Anterior cingulate cortex (tissue), 58 donors: ENCODE data around the gene SPATA6.
A peak's percentile ranks its signal among the peaks of the same experiment; 100 is the strongest.
"Not testable (repeated sequence)": the region's sequence is repeated elsewhere in the genome, so short reads cannot be mapped to it uniquely, and the experiment has no call there.

Experiments
- DNase-seq, 58 donors: peaks; one replicate each; lab custom pipeline; 2025; lab: John Stamatoyannopoulos, UW

The SPATA6 gene

DNA sequence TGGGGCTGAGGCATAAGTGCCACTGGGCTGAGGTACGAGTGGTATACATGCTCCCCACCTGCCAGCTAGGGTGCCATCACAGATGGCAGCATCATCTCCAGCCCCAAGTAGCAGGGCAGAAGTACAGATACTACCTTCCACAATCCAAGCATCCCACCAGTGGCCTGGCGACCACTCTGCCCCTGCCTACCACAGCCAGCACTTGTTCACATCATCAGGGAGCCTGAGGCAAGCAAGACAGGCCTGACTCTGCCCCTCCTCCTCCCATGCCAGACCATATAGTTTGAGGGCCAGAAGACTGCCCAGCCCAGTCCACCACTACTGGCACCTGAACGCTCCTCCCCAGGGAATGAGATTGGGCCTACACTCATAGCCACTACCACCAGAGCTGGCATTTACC lies 84.6 kb downstream of the SPATA6 start:
- DNase-seq = no peak

DNA sequence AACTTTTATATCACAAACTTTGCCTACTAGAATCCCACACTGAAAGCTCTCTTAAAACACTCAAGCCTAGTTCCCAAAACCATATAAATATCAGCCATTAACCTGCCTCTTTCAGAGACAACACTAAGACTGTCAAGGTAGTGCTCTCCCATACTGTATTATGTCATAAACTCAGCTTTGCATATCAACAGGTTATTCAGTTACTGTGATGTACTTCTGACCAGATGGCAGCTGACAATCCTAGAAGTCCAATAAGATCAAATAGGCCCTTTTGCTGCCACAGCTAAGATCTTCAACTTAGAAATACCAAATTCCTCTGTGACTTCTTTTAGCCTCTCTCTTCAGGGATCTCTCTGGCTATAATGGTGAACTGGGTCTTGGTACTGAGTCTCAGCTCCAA lies 97.2 kb downstream of the SPATA6 start:
- no peak for DNase-seq

DNA sequence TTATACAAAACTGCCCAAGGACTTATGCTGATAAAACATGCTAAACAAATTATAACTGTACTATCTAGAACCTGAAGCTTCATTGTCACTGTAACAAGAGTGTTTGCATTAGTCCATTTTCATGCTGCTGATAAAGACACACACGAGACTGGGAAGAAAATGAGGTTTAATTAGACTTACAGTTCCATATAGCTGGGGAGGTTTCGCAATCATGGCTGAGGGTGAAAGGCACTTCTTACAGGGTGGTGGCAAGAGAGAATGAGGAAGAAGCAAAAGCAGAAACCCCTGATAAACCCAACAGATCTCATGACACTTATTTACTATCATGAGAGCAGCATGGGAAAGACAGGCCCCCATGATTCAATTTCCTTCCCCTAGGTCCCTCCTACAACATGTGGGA lies 100.4 kb downstream of the SPATA6 start:
- DNase-seq = no peak

DNA sequence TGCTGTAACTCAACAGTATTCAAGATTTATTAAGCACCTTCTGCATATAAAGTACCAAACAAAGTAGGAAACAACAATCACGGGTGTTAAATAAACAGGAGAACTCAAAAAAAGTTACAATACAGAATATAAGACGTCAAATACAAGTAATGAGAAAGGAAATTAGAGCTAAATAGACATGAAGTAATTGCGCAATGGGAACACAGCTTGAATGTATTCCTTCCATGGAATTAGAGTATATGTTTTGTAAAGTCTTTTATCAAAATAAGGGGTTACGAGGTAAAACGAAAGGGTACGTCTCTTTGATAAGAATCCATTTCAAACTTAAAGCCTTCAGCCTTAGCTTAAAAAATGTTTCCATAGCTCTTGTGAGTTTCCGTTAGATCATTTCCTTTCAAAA lies 109.1 kb downstream of the SPATA6 start:
- DNase-seq = no peak

DNA sequence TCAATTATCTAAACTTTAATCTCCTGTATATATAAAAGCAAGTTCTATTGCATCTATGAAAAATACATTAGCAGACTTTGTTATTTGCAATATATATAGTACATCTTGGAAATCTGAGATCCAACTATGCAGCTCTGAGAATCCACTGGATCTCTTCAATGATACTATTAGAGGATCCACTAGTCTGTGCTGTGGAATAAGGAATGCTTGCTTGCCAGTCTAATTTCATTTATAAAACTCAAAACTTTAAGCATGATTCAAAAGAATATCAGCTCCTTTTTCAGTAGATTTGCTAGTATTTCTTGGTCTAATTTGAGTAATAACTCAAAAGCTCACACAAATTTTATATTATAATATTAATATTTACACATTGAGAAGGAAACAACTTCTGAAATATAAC lies 115.1 kb downstream of the SPATA6 start:
- peak in 1 of 58 donors; percentile 2 for DNase-seq

DNA sequence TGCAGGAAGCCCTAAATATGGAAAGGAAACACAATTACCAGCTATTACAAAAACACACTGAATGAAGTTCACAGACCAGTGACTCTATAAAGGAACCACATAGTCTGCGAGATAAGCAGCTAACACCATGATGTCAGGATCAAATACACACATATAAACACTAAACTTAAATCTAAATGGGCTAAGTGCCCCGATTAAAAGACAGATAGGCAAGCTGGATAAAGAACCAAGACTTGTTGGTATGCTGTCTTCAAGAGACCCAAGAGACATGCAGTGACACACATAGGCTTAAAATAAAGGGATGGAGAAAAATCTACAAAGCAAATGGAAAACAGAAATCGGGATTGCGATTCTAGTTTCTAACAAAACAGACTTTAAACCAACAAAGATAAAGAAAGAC lies 127.6 kb downstream of the SPATA6 start:
- no peak for DNase-seq

DNA sequence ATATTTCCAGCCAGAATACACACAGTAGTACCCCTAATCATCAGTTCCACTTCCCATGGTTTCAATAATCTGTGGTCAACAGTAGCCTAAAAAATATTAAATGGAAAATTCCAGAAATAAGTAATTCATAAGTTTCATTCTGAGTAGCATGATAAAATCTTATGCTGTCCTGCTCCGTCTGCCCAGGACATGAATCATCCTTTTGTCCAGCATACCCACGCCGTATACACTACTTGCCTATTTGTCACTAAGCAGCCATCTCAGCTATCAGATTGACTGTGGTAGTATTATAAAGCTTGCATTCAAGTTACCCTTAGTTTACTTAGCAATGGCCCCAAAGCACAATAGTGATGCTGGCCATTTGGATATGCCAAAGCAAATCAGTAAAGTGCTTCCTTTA lies 130.8 kb downstream of the SPATA6 start:
- no peak for DNase-seq

DNA sequence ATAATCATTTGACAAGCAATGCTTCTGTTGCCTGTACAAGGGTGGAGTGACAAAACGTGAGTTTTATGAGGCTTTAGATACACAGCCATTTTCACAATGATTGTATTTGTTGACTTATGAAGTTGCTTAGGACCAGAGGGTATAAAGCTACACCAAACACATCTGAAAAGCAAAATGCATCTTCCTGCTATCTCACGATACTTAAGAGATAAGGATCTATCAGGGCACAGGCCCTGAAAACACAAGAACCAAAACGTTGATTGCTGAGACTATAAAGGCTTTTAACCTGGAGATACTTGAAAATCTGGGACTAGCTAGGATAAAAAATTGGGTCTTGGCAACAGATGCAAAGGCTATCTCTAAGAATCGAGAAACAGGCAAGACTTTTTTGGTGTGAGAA lies 133.7 kb downstream of the SPATA6 start:
- no peak for DNase-seq

DNA sequence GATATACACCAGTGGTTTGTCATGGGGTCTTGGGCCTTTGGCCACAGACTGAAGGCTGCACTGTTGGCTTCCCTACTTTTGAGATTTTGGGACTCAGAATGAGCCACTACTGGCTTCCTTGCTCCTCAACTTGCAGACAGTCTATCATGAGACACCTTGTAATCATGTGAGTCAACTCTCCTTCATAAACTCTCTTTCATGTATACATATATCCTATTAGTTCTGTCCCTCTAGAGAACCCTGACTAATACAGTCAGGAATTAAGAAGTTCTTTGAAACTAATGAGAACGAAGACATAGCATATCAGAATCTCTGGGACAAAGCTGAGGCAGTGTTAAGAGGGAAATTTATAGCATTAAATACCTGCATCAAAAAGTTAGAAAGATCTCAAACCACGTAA lies 138.7 kb downstream of the SPATA6 start:
- no peak for DNase-seq

DNA sequence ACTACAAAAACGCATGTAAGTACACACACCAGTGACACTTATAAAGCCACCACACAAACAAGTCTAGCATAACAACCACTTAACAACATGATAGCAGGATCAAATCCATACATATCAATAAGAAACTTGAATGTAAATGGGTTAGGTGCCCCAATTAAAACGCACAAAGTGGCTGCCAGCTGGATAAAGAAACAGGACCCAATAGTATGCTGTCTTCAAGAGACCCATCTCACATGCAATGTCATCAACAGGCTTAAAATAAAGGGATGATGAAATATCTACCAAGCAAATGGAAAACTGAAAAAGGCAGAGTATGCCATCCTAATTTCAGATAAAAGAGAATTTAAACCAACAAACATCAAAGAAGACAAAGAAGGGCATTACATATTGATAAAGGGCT lies 139.9 kb downstream of the SPATA6 start:
- DNase-seq = no peak

DNA sequence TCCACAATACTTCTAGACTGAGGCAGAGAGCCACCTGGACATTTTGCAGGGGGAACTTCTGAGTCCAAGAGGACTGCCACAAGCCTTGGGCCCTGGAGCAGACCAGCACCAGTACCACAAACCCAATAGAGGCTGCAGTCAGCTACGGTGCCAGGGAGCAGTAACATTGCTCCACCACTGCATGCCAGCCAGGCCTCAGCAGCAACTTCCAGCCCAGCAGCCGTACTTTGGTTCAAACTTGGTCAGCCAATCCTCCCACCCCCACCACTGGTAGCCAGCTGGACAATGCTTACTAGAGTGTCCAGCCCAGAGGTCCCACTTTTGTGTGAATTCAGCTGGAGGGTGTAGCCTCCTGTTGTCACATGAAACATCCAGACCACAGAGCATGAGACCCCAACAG lies 142.1 kb downstream of the SPATA6 start:
- no peak for DNase-seq

DNA sequence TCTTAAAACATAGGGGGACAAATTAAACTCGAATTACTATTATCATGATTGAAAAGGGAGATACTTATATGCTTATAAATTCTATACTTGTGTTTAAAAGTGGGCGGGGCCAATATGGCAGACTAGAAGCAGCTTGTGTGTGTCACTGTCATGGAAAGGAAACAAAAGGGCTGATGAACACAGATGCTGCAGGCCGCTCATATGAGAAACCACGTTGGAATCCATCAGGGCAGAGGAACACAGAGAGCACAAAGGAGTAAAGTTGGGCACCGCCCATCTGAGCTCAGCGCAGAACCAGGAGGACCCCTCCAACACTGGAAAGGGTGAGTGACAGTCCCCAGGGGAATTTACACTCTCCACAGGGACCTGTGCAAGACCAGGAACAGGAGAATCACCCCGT lies 142.5 kb downstream of the SPATA6 start:
- no peak for DNase-seq

DNA sequence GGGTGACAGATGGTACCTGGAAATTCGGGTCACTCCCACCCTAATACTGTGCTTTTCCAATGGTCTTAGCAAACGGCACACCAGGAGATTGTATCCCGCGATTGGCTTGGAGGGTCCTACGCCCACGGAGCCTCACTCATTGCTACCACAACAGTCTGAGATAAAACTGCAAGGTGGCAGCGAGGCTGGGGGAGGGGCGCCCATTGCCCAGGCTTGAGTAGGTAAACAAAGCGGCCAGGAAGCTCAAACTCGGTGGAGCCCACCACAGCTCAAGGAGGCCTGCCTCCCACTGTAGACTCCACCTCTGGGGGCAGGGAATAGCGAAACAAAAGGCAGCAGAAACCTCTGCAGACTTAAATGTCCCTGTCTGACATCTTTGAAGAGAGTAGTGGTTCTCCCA lies 160.2 kb downstream of the SPATA6 start:
- DNase-seq = not testable (repeated sequence)

DNA sequence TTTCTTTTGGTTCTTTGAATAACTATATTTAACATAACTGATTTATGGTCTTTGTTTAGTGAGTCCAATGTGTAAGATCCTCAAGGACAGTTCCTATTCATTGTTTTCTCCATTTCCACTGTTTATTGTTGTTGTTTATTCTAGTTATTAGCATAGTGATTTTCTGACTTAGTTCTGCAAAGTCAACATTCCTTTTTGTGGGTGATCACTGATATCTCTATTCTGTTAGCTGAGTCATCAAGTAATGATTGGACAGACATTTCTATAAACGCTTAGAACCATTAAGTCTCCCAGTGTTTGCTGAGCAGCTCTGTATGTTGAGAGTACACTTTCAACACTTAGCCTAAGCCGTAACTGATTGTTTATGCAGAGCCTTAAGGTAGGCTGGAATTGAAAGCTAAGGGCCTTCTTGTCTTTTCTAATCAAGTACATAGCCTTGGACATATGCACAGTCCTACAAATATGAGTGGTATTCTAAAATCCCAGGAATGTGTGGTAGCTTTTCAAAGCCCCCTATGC lies 162.4 kb downstream of the SPATA6 start:
- no peak for DNase-seq

DNA sequence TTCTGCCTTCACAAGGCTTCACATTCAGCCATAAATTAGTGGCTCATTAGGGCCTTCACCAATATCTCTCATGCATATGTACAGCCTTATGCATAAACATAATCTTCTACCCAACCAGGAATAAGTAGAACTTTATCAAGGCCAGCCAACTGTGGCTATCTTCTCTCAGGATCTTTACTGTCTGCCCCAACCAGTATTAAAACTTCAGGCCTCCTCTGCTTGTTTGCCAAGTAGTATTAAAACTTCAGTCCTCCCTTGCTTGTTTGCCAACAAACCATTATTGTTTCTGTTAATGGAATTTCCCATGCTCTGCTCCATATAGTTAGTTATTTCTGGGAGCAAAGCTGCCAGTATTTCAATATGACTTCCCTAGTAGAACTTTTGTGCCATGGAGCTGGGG lies 169.4 kb downstream of the SPATA6 start:
- no peak for DNase-seq

DNA sequence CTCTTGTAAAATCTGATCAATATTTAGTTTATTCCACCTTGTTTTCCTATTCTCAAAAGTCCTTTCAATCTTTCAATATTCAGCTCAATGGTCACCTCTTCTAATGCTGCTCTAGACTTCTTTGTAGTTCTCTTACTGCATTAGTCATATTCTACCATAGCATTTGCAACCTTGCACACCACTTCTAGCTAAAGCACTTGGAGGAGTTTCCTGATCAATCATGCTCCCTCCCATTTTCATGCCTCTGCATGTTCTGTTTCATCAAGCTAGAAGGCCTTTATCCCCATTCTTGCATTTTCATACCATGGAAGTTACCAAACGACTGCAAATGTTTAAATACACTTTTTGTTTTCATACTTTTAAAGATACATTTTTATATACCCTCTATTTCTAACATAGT lies 177.3 kb downstream of the SPATA6 start:
- no peak for DNase-seq

DNA sequence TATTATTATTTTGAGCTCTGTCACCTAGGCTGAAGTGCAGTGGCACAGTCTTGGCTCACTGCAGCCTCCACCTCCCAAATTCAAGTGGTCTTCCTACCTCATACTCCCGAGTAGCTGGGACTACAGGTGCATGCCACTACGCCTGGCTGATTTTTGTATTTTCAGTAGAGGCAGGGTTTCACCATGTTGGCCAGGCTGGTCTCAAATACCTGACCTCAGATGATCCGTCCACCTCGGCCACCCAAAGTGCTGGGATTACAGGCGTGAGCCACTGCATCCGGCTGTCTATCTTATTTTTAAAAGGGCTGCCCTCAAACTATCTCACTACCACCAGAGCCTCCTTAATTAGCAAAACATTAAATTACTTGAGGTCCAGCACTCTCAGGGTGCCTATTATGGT lies 177.9 kb downstream of the SPATA6 start:
- not testable (repeated sequence) for DNase-seq

DNA sequence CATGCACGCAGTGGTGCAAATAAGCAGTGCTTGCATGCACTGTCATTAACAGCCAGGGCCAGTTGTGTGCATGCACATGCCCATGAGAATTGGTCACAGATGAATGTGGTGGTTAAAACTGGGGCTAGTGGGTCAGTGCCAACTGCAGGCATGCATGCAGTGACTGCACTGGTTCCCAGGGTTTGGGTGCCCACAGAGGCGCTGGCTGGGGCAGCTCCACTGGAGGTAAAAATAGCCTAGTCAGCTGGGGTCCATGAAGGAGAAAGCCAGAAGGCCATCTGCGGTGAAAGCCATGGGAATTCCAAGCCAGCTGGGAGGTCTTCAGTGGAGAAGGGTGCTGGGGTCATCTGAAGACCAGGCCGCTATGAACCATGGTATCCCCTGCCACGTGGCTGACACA lies 179.3 kb downstream of the SPATA6 start:
- DNase-seq = no peak

DNA sequence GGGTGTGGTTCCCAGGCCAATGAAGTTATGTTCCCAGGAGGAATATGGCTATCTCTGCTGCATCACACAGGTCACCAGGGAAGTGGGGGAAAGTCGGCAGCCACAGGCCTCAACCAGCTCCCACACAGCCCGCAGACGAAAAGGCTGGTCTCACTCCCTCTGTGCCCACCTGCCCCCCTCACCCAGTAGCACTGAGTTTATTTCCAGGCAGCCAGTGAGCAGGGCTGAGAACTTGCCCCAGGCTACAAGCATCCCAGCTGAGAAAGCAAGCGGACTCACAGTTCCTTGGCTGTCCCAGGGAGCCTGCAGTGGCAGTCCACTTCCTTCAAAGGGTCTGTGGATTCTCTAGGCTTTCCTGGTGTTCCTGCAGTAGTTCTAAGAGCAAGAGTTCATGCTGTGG lies 180.6 kb downstream of the SPATA6 start:
- DNase-seq = no peak

DNA sequence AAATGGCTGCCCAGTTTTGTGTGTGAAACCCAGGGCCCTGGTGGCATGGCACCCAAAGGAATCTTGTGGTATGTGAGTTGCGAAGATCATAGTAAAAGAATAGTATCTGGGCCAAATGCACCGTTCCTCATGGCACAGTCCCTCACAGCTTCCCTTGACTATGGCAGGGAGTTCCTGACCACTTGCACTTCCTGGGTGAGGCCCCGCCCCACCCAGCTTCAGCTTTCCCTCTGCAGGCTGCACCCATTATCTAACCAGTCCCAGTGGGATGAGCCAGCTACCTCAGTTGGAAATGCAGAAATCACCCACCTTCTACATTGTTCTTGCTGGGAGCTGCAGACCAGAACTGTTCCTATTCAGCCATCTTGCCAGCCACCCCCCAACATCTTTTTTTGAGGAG lies 186.5 kb downstream of the SPATA6 start:
- no peak for DNase-seq

DNA sequence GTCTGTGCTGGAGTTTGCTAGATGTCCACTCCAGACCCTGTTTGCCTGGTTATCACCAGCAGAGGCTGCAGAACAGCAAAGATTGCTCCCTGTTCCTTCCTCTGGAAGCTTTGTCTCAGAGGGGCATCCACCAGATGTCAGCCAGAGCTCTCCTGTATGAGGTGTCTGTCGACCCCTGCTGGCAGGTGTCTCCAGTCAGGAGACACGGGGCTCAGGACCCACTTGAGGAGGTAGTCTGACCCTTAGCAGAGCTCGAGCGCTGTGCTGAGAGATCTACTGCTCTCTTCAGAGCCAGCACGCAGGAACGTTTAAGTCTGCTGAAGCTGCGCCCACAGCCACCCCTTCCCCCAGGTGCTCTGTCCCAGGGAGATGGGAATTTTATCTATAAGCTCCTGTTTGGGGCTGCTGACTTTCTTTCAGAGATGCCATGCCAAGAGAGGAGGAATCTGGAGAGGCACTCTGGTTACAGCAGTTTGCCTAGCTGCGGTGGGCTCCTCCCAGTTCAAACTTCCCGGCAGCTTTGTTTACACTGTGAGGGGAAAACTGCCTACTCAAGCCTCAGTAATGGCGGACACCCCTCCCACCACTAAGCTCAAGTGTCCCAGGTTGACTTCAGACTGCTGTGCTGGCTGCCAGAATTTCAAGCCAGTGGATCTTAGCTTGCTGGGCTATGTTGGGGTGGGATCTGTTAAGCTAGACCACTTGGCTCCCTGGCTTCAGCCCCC lies 187.1 kb downstream of the SPATA6 start:
- not testable (repeated sequence) for DNase-seq

DNA sequence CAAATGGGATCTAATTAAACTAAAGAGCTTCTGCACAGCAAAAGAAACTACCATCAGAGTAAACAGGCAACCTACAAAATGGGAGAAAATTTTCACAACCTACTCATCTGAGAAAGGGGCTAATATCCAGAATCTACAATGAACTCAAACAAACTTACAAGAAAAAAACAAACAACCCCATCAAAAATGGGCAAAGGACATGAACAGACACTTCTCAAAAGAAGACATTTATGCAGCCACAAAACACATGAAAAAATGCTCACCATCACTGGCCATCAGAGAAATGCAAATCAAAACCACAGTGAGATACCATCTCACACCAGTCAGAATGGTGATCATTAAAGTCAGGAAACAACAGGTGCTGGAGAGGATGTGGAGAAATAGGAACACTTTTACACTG lies 189.7 kb downstream of the SPATA6 start:
- DNase-seq = not testable (repeated sequence)

DNA sequence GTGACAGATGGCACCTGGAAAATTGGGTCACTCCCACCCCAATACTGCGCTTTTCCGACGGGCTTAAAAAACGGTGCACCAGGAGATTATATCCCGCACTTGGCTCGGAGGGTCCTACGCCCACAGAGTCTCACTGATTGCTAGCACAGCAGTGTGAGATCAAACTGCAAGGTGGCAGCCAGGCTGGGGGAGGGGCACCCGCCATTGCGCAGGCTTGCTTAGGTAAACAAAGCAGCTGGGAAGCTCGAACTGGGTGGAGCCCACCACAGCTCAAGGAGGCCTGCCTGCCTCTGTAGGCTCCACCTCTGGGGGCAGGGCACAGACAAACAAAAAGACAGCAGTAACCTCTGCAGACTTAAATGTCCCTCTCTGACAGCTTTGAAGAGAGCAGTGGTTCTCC lies 194.6 kb downstream of the SPATA6 start:
- DNase-seq = not testable (repeated sequence)
